K562 (cell line): ENCODE results near the gene G6PC3. TPM values are rescaled to one million over a fixed set of nuclear protein-coding genes. Genes with fewer than 3 reads are reported as not detected.

ENCODE experiments used
- CTCFL ChIP-seq: IDR thresholded peaks from 2 replicates; pipeline ENCODE4 v1.6.1; 2011; ENCODE audit warnings: borderline replicate concordance, low read depth, mild to moderate bottlenecking, moderate library complexity, low read length; ENCODE audit not compliant: insufficient read depth, poor library complexity, severe bottlenecking
- GTF3C2 ChIP-seq: IDR thresholded peaks from 3 replicates; pipeline ENCODE4 v1.6.1; 2011; ENCODE audit warnings: borderline replicate concordance, mild to moderate bottlenecking, moderate library complexity; ENCODE audit not compliant: insufficient read length; ENCODE audit errors: extremely low read depth
- HNRNPH1 ChIP-seq: fragments of 200-400 bp; formaldehyde crosslinking; optimal IDR thresholded peaks from 2 replicates; pipeline ENCODE3; 2017; ENCODE audit warnings: low read depth, mild to moderate bottlenecking, low read length, moderate library complexity
- NR1H2 ChIP-seq: sonication (generic); formaldehyde crosslinking; IDR thresholded peaks from 2 replicates; pipeline ENCODE4 v1.4.0; 2020; ENCODE audit warnings: mild to moderate bottlenecking, missing genetic modification reagents
- SRSF1 ChIP-seq: fragments of 200-400 bp; formaldehyde crosslinking; IDR thresholded peaks from 2 replicates; pipeline ENCODE4 v1.6.1; 2017; ENCODE audit warnings: mild to moderate bottlenecking, low read depth, low read length, moderate library complexity
- ZNF143 ChIP-seq: sonication (generic); formaldehyde crosslinking; IDR thresholded peaks from 2 replicates; pipeline ENCODE4 v1.9.0; 2022; ENCODE audit warnings: mild to moderate bottlenecking, missing genetic modification reagents
- ZNF644 ChIP-seq: fragments of 200-800 bp; sonication (Bioruptor generic); IDR thresholded peaks from 2 replicates; pipeline ENCODE4 v1.6.1; 2016; ENCODE audit warnings: low read depth, missing genetic modification characterization, missing compliant biosample characterization
- ZNF668 ChIP-seq: fragments of 250-450 bp; sonication (Bioruptor Pico); IDR thresholded peaks from 2 replicates; pipeline ENCODE4 v1.8.0; 2022; ENCODE audit warnings: mild to moderate bottlenecking, inconsistent platforms
- ZNF778 ChIP-seq: fragments of 450-650 bp; formaldehyde crosslinking; IDR thresholded peaks from 2 replicates; pipeline ENCODE4 v1.4.0; 2020; ENCODE audit warnings: mild to moderate bottlenecking, moderate library complexity
- polyA plus RNA-seq, 8 experiments: library from polyadenylated mRNA; depleted of rRNA in 4 of 8; stranded (reverse) in 5 of 8; unstranded in 3 of 8; fragments of >200 nt; fragmentation: Nextera tagmentation in 2 of 8; fragmentation: Illumina TruSeq in 1 of 8; extraction: Ambion mirVana in 2 of 8; extraction: Trizol in 1 of 8; gene quantifications; 2 replicates each; pipeline versions ENCODE4 v1.2.1 to v1.2.3, GENCODE V29; 2011 to 2014; ENCODE audit warnings: inconsistent platforms in 1 of 8, missing spikeins in 1 of 8
- total RNA-seq, 7 experiments: library from RNA; depleted of rRNA in 6 of 7; stranded (reverse); fragments of >200 nt in 6 of 7; fragmentation: Illumina TruSeq in 2 of 7; extraction: Trizol in 2 of 7; gene quantifications; 2 replicates each; pipeline versions ENCODE4 v1.2.1 to v1.2.3, GENCODE V29; 2011 to 2021; ENCODE audit warnings: low replicate concordance in 1 of 7
- TF ChIP-seq, protein P1 (sequence below): fragments of 450-650 bp; IDR thresholded peaks from 2 replicates; pipeline ENCODE4 v1.6.1; 2016
- TF ChIP-seq, protein P2 (sequence below): fragments of 450-650 bp; IDR thresholded peaks from 2 replicates; pipeline ENCODE4 v1.6.1; 2018; ENCODE audit warnings: mild to moderate bottlenecking, low read depth; ENCODE audit not compliant: partially characterized antibody
- TF ChIP-seq, protein P3 (sequence below): fragments of 250-450 bp; sonication (Bioruptor Pico); IDR thresholded peaks from 2 replicates; pipeline ENCODE4 v1.5.0; 2020; ENCODE audit warnings: mild to moderate bottlenecking, borderline replicate concordance
- TF ChIP-seq, protein P4 (sequence below): fragments of 450-650 bp; IDR thresholded peaks from 2 replicates; pipeline ENCODE4 v1.7.0; 2016; ENCODE audit warnings: borderline replicate concordance

Gene G6PC3
- total and polyA plus RNA-seq, 9 of the 15 experiments (the other 6 are each of a cell fraction or from before 2014, with no cell fraction given) = 10.4 to 57.8 (median 31.1) TPM

DNA sequence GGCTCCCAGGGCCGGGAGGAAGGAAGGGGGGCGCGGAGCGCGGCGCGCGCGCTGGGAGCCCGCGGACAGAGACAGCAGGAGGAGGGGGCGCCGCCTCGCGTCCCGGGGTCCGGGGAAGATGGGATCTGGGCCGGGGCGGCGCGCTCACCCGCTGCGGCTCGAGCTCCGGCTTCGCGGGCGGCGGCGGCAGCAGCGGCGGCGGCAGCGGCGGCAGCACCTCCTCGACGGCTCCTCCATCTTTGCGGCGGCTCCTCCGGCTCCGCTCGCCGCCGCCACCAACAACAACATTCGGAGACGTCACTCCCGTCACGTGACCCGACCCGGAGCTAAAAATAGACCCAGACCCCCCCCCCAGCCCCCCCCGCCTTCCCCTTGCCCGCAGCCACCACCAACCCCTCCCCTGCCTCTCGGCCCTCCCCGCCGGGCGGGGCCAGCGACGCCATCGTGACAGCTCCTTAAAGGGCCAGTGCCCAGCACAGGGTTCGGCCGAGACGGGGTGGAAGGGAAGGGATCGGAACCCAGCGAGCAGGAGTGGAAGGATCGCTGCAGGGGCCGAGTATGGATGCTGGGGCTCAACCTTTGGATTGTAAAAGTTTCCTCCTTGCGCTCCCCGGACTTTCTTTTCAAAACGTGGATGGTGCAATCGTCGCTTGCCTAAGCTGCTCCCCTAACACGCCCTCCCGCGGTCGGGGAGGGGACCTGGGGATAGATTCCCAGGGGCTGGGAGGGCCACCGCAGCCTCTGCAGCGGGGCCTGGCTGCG is 53.0 kb downstream of the G6PC3 start, which contains the start of gene HDAC5 (continued):
- TF ChIP-seq, protein P1, sequence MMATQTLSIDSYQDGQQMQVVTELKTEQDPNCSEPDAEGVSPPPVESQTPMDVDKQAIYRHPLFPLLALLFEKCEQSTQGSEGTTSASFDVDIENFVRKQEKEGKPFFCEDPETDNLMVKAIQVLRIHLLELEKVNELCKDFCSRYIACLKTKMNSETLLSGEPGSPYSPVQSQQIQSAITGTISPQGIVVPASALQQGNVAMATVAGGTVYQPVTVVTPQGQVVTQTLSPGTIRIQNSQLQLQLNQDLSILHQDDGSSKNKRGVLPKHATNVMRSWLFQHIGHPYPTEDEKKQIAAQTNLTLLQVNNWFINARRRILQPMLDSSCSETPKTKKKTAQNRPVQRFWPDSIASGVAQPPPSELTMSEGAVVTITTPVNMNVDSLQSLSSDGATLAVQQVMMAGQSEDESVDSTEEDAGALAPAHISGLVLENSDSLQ = peak; percentile 75
- TF ChIP-seq CTCFL (peak; percentile 85), NR1H2 (CRISPR knock-in tag) (no peak), ZNF143 (no peak), SRSF1 (no peak), HNRNPH1 (no peak), ZNF778 (no peak), ZNF644 (tag) (no peak), ZNF668 (no peak), GTF3C2 (no peak)
- TF ChIP-seq, protein P2, sequence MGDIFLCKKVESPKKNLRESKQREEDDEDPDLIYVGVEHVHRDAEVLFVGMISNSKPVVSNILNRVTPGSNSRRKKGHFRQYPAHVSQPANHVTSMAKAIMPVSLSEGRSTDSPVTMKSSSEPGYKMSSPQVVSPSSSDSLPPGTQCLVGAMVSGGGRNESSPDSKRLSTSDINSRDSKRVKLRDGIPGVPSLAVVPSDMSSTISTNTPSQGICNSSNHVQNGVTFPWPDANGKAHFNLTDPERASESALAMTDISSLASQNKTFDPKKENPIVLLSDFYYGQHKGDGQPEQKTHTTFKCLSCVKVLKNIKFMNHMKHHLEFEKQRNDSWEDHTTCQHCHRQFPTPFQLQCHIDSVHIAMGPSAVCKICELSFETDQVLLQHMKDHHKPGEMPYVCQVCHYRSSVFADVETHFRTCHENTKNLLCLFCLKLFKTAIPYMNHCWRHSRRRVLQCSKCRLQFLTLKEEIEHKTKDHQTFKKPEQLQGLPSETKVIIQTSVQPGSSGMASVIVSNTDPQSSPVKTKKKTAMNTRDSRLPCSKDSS = no peak
- TF ChIP-seq, protein P3, sequence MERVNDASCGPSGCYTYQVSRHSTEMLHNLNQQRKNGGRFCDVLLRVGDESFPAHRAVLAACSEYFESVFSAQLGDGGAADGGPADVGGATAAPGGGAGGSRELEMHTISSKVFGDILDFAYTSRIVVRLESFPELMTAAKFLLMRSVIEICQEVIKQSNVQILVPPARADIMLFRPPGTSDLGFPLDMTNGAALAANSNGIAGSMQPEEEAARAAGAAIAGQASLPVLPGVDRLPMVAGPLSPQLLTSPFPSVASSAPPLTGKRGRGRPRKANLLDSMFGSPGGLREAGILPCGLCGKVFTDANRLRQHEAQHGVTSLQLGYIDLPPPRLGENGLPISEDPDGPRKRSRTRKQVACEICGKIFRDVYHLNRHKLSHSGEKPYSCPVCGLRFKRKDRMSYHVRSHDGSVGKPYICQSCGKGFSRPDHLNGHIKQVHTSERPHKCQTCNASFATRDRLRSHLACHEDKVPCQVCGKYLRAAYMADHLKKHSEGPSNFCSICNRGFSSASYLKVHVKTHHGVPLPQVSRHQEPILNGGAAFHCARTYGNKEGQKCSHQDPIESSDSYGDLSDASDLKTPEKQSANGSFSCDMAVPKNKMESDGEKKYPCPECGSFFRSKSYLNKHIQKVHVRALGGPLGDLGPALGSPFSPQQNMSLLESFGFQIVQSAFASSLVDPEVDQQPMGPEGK (CRISPR knock-in tag) = no peak
- TF ChIP-seq, protein P4, sequence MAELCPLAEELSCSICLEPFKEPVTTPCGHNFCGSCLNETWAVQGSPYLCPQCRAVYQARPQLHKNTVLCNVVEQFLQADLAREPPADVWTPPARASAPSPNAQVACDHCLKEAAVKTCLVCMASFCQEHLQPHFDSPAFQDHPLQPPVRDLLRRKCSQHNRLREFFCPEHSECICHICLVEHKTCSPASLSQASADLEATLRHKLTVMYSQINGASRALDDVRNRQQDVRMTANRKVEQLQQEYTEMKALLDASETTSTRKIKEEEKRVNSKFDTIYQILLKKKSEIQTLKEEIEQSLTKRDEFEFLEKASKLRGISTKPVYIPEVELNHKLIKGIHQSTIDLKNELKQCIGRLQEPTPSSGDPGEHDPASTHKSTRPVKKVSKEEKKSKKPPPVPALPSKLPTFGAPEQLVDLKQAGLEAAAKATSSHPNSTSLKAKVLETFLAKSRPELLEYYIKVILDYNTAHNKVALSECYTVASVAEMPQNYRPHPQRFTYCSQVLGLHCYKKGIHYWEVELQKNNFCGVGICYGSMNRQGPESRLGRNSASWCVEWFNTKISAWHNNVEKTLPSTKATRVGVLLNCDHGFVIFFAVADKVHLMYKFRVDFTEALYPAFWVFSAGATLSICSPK = no peak
